Astrocyte of the cerebellum (primary cell): ENCODE results near the gene VSIG2.

Experiments used
- DNase-seq: peaks from one replicate; pipeline ENCODE4 v3.0.0-alpha.2; 2011; ENCODE audit warnings: low read depth
- H3K4me3 ChIP-seq: 2 replicates; pipeline ENCODE4 v1.5.1; 2011; ENCODE audit warnings: mild to moderate bottlenecking, low read depth, low read length, moderate library complexity
- CTCF ChIP-seq: IDR thresholded peaks from 2 replicates; pipeline ENCODE4 v1.5.1; 2012; ENCODE audit warnings: low read length, low read depth, moderate library complexity, mild to moderate bottlenecking; ENCODE audit errors: missing control alignments
- in situ Hi-C: cut with HindIII; loops from 2 replicates; pipeline ENCODE4 v1.10.0; 2017; ENCODE audit warnings: low sequenced_read_pairs

Gene VSIG2

GRCh38 chr11:124716591-124716990, 35.5 kb downstream of the VSIG2 start:
- DNase-seq = no peak
- in situ Hi-C loops = no loop called here
- H3K4me3 ChIP-seq = no peak overlapping the region
- no peak for TF ChIP-seq CTCF

GRCh38 chr11:124712392-124712791, 39.7 kb downstream of the VSIG2 start:
- no peak for DNase-seq
- no peak for TF ChIP-seq CTCF
- H3K4me3 ChIP-seq = no peak overlapping the region
- in situ Hi-C loops = no loop called here

GRCh38 chr11:124707829-124708228, 44.2 kb downstream of the VSIG2 start:
- no peak for DNase-seq
- no peak overlapping the region for H3K4me3 ChIP-seq
- TF ChIP-seq CTCF = no peak
- in situ Hi-C loops = no loop called here

- no peak for TF ChIP-seq CTCF
- H3K4me3 ChIP-seq = no peak overlapping the region
- DNase-seq = no peak
- in situ Hi-C loops = no loop called here
Measured at GRCh38 chr11:124700028-124700427, 52.0 kb downstream of the VSIG2 start.

GRCh38 chr11:124699547-124699946, 52.5 kb downstream of the VSIG2 start:
- H3K4me3 ChIP-seq = no peak overlapping the region
- DNase-seq = no peak
- no peak for TF ChIP-seq CTCF
- in situ Hi-C loops = loop anchor here (5.0 kb wide), 1 partner anchor 38 kb away; the partner anchor contains the start of gene NRGN
